ENCODE measurements around the gene KRTAP5-8.

Gene KRTAP5-8

GRCh38 chr11:71551711-71552110 is 13.9 kb downstream of the KRTAP5-8 start:
- no peaks in the 10 kb centered on the region for H3K27me3 ChIP-seq (replicated peaks)
- no peak for DNase-seq
- H3K36me3 ChIP-seq (replicated peaks) = no peaks in the 10 kb centered on the region
- no peak overlapping the region for H3K27ac ChIP-seq
- no peak for TF ChIP-seq CTCF (IDR thresholded peaks at IDR 0.05; ENCODE audit: low read depth, low read length, missing control alignments)
- in situ Hi-C loops (cut with HindIII; ENCODE audit: low pct_ligation_motif_present, low sequenced_read_pairs) = no loop called here
- no peak overlapping the region for H3K4me3 ChIP-seq (ENCODE audit: low read depth, low read length)

GRCh38 chr11:71554996-71555395 is 17.2 kb downstream of the KRTAP5-8 start:
- DNase-seq = no peak
- Histone ChIP-seq H3K36me3 (replicated peaks) (no peaks in the 10 kb centered on the region), H3K27me3 (replicated peaks) (no peaks in the 10 kb centered on the region), H3K27ac (no peak overlapping the region), H3K4me3 (ENCODE audit: low read depth, low read length) (no peak overlapping the region)
- in situ Hi-C loops (cut with HindIII; ENCODE audit: low pct_ligation_motif_present, low sequenced_read_pairs) = no loop called here
- no peak for TF ChIP-seq CTCF (IDR thresholded peaks at IDR 0.05; ENCODE audit: low read depth, low read length, missing control alignments)

GRCh38 chr11:71555508-71555907 is 17.7 kb downstream of the KRTAP5-8 start:
- no peak overlapping the region for H3K27ac ChIP-seq
- no peaks in the 10 kb centered on the region for H3K27me3 ChIP-seq (replicated peaks)
- no peaks in the 10 kb centered on the region for H3K36me3 ChIP-seq (replicated peaks)
- no peak for DNase-seq
- in situ Hi-C loops (cut with HindIII; ENCODE audit: low pct_ligation_motif_present, low sequenced_read_pairs) = no loop called here
- no peak for TF ChIP-seq CTCF (IDR thresholded peaks at IDR 0.05; ENCODE audit: low read depth, low read length, missing control alignments)
- H3K4me3 ChIP-seq (ENCODE audit: low read depth, low read length) = no peak overlapping the region

- no peaks in the 10 kb centered on the region for H3K27me3 ChIP-seq (replicated peaks)
- no peak overlapping the region for H3K4me3 ChIP-seq (ENCODE audit: low read depth, low read length)
- TF ChIP-seq CTCF (IDR thresholded peaks at IDR 0.05; ENCODE audit: low read depth, low read length, missing control alignments) = no peak
- in situ Hi-C loops (cut with HindIII; ENCODE audit: low pct_ligation_motif_present, low sequenced_read_pairs) = no loop called here
- no peak overlapping the region for H3K27ac ChIP-seq
- DNase-seq = no peak
- H3K36me3 ChIP-seq (replicated peaks) = no peaks in the 10 kb centered on the region
Measured at GRCh38 chr11:71556018-71556417, 18.2 kb downstream of the KRTAP5-8 start.

GRCh38 chr11:71557257-71557656 is 19.4 kb downstream of the KRTAP5-8 start:
- Histone ChIP-seq H3K27me3 (replicated peaks) (no peaks in the 10 kb centered on the region), H3K4me3 (ENCODE audit: low read depth, low read length) (no peak overlapping the region), H3K36me3 (replicated peaks) (no peaks in the 10 kb centered on the region), H3K27ac (no peak overlapping the region)
- no peak for DNase-seq
- in situ Hi-C loops (cut with HindIII; ENCODE audit: low pct_ligation_motif_present, low sequenced_read_pairs) = no loop called here
- TF ChIP-seq CTCF (IDR thresholded peaks at IDR 0.05; ENCODE audit: low read depth, low read length, missing control alignments) = no peak

- DNase-seq = no peak
- in situ Hi-C loops (cut with HindIII; ENCODE audit: low pct_ligation_motif_present, low sequenced_read_pairs) = no loop called here
- no peaks in the 10 kb centered on the region for H3K36me3 ChIP-seq (replicated peaks)
- no peak overlapping the region for H3K27ac ChIP-seq
- no peaks in the 10 kb centered on the region for H3K27me3 ChIP-seq (replicated peaks)
- no peak overlapping the region for H3K4me3 ChIP-seq (ENCODE audit: low read depth, low read length)
- no peak for TF ChIP-seq CTCF (IDR thresholded peaks at IDR 0.05; ENCODE audit: low read depth, low read length, missing control alignments)
Measured at GRCh38 chr11:71558996-71559395, 21.2 kb downstream of the KRTAP5-8 start.
